Activated naive CD4-positive, alpha-beta T cell treated with Interleukin-2 at 50 U/mL for 16 hours (primary cell): Measurements from ENCODE around the gene MCTP2.

Source experiments
- DNase-seq: peaks from one replicate; pipeline ENCODE4 v3.0.0-alpha.2; 2020

The MCTP2 gene

DNA sequence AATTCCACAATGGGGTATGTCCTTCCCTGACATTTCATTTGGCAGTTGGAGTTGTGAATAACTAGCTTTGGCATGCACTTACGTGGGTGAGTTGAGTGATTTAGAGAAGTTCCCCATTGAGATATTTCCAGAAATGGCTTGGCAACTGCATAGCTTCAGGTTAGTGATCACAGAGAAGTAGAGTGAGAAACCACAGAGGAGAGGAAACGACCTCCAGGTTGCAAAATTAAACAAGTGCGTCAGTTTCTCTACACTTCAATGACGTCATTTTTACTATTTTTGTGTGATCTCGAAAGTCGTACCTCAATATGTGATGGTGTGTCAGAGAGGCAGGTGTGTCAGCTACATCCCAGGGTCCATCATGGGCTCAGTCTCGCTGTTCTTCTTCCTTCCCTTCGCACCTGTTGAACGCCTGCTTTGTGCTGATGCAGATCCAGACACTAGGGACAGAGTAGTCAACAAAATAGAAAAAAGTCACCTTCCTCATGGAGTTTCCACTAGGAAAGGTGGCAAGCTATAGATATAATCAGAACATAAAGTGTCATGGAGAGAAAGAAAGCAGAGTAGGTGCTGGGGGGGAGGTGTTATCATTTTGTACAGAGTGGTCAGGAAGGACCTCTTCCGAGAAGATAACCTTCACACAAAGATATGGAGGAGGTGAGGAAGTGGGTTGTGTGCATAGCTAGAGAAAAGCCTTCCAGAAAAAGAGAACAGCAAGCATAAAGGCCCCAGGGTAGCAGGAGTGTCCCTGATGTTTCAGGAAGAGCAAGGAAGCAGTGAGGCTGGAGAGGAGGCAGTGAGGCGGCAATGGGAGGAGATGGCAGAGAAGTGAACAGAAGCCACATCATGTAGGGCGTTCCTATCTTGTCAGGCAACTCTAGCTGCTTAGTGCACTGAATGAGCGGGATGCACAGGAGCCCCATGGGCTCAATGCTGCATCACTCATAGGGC is 75.6 kb downstream of the MCTP2 start:
- no peak for DNase-seq

DNA sequence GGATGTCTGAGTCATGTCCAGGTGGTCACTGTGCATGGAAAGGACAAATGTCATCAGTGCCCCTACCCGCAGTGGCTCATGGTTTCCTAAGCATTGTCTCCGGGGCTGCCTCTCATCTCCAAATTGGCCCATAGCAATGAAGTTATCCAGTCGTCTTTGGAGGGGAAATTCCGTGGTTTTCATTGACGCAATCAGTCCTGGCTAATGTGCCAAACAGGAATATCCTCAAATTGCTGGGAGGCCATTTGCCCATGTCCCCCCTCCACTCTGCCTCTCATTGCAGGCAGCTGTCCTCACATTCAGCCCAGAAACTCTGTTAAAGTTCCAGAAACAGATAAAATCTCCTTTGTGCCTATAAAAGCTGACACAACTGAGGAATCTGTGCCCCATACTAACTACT is 81.6 kb downstream of the MCTP2 start:
- DNase-seq, result no peak

DNA sequence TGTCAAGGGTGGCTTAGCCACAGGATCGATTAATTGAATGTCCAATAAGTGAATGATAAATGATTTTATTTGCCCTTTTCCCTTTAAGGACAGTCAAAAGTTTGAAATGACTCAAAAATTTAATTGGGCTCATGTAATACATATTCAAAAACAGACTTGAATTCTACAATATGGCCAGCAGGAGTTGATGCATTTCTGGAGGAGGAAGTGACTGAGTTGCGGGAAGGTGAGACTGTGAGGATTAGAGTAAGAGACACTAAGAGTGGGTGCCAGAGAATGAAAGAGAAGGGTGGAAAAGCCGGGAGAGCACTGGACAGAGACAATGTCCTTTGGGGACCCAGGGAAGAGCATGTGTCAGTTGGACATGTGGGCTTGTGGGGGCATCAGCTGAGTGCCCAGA is 83.3 kb downstream of the MCTP2 start:
- no peak for DNase-seq

- no peak for DNase-seq
Measured at GRCh38 chr15:94317211-94317610, 85.8 kb downstream of the MCTP2 start.

GRCh38 chr15:94322141-94322540 is 90.8 kb downstream of the MCTP2 start:
- DNase-seq, result no peak

GRCh38 chr15:94323076-94323475 is 91.7 kb downstream of the MCTP2 start:
- DNase-seq, result no peak

- DNase-seq, result peak; percentile 54
Measured at GRCh38 chr15:94324117-94324826, 92.9 kb downstream of the MCTP2 start.

- peak; percentile 18 for DNase-seq
Measured at GRCh38 chr15:94324835-94325767, 93.7 kb downstream of the MCTP2 start.

- DNase-seq, result no peak
Measured at GRCh38 chr15:94327356-94327936, 96.1 kb downstream of the MCTP2 start.

- DNase-seq, result no peak
Measured at GRCh38 chr15:94331731-94332130, 100.4 kb downstream of the MCTP2 start.

DNA sequence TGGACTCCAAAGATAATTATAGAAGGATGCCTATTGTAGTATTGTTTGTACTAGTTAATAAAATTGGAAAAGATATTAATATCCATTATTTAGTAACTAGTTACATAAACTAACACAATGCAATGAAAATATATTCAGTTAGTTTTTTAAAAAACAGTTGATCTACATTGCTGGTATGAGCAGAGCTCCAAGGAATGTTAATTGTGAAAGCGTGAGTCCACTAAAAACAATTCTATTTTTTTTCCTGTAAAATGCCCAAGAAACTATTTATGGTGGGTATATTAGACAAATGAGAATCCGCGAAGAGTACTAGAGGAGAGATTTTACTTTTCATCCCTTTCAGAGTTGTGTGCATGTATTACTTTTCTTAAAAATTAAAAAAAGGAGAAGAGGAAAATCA is 104.3 kb downstream of the MCTP2 start:
- DNase-seq, result no peak

DNA sequence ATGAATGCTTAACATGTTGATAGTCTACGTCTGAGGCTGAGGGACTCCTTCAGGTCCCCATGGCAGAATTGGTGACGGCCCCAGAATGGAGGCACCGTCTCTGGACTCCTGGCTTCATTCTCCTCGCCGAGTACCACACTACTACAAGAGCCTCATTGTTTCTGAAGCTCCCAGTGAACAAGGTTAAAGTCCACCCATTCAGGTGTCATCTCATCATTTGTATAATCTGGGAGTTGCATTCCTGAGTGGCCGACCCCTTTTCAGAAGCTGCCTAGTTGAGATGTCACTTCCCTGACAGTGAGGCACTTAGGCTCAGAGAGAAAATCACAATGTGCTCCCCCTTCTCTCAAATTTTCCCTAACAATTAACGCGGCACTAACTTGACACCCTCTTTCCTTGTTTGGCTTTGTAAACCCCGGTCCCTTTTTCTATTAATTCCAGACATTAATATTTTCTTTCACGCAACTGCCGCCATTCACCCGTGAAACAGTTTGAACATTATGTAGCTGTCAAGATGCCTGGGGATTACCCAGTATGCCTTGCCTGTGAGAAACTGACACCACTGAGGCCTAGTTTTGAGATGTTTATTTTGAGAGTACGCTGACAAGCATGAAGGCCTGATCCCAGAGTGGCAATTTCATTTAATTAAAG is 105.6 kb downstream of the MCTP2 start:
- DNase-seq, result no peak

DNA sequence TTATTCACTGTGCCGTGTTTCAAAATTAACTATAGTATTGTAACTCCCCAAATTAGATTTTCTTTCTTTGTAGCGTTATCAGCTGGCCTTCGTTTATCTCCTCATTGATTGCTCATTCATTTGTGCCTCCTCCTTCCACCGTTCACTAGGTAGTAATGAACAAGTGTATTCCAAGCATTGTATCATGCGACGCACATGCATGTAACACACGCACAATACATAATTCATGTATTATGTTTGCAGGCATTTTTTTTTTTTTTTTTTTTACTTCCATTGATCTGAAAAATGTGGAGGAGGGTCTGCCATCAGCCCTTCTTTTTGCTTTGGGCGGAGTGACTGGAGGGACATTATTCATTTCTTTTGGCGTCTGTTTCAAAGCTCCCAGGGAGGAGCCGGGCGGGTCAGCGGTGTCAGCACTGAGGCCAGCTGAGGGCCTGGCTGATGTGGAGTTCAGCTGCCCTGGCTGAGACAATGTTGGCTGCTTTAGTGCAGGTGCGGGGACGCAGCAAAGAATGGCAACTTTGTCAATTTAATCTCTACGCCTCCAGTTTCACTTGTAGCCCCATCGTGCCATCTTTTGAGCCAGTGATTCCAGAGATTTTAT is 107.0 kb downstream of the MCTP2 start:
- no peak for DNase-seq

DNA sequence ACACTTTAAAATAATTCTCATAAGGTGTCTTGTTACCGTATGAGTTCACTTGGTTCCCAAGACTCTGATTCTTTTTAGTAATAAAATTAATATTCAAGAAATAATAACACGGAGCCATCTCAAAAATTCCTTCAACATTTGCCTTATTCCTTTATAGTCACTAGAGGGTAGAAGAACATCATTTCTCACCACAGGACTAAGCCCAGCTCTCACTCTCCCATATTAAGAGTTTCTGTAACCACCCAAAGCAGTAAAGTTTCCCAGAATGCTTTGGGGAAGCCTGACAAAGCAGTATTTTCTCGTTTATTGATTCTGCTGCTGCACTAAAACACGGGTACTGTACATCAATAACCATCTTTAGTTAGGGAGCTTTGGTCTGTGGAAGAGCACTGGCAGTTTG is 114.9 kb downstream of the MCTP2 start:
- no peak for DNase-seq

- DNase-seq, result no peak
Measured at GRCh38 chr15:94348084-94348483, 116.7 kb downstream of the MCTP2 start.

GRCh38 chr15:94351031-94351535 is 119.7 kb downstream of the MCTP2 start:
- DNase-seq, result no peak

- no peak for DNase-seq
Measured at GRCh38 chr15:94352636-94353487, 121.5 kb downstream of the MCTP2 start.

GRCh38 chr15:94353488-94353820 is 122.1 kb downstream of the MCTP2 start:
- no peak for DNase-seq

DNA sequence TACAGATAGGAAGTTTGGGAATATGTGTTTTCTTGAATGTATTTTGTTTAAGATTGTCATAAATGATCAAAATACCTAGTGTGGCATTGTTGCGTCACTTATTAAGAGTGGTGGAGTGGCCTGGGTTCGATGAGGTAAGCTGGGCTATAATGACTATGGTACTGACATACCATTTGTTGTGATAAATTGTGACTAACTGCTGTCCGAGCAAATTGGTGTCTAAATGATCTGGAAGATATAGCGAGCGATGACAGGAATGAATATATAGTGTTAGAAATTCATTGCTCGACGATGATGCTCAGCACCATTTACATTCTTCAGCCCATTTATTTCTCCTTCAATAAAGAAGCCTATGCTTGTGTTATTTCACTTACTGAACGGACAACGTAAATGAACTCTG is 123.3 kb downstream of the MCTP2 start:
- no peak for DNase-seq

DNA sequence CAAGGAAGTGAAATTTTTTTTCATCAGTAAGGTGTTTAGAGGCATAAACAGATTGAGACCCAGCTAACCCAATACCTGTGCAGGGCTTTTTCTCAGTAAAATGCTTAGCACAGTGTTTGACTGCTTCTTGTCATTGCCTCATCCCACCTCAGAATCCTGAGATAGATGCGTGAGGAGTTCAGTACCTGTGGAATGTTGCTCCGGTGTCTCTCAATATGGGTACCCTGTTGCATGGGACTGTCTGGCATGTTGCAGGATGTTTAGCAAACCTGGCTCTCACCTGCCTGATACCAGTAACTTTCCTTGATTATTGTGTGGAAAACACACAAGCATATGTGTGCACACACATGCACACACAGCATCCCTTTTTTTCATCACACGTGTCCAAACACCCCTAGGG is 128.4 kb downstream of the MCTP2 start:
- no peak for DNase-seq

GRCh38 chr15:94360251-94360685 is 128.9 kb downstream of the MCTP2 start:
- no peak for DNase-seq
